ENCODE measurements around the gene PITPNC1.

PITPNC1 gene

DNA sequence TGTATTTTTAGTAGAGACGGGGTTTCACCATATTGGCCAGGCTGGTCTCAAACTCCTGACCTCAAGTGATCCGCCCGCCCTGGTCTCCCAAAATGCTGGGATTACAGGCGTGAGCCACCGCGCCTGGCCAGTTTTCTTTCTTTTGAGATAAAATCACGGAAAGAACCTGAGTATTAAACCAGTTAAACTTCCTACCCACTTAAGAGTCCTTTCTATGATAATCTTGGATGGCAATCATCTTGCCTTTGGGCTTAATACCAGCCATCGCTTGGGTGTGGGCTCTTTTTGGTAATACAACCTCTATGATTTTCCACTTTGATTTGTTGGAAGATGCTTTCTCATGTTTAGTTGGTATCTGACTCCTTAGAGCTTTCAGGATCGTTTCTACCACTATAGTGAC, 24.0 kb downstream of the PITPNC1 start:
- TF ChIP-seq, protein P1, sequence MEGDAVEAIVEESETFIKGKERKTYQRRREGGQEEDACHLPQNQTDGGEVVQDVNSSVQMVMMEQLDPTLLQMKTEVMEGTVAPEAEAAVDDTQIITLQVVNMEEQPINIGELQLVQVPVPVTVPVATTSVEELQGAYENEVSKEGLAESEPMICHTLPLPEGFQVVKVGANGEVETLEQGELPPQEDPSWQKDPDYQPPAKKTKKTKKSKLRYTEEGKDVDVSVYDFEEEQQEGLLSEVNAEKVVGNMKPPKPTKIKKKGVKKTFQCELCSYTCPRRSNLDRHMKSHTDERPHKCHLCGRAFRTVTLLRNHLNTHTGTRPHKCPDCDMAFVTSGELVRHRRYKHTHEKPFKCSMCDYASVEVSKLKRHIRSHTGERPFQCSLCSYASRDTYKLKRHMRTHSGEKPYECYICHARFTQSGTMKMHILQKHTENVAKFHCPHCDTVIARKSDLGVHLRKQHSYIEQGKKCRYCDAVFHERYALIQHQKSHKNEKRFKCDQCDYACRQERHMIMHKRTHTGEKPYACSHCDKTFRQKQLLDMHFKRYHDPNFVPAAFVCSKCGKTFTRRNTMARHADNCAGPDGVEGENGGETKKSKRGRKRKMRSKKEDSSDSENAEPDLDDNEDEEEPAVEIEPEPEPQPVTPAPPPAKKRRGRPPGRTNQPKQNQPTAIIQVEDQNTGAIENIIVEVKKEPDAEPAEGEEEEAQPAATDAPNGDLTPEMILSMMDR (IDR thresholded peaks at IDR 0.05) = no peak

DNA sequence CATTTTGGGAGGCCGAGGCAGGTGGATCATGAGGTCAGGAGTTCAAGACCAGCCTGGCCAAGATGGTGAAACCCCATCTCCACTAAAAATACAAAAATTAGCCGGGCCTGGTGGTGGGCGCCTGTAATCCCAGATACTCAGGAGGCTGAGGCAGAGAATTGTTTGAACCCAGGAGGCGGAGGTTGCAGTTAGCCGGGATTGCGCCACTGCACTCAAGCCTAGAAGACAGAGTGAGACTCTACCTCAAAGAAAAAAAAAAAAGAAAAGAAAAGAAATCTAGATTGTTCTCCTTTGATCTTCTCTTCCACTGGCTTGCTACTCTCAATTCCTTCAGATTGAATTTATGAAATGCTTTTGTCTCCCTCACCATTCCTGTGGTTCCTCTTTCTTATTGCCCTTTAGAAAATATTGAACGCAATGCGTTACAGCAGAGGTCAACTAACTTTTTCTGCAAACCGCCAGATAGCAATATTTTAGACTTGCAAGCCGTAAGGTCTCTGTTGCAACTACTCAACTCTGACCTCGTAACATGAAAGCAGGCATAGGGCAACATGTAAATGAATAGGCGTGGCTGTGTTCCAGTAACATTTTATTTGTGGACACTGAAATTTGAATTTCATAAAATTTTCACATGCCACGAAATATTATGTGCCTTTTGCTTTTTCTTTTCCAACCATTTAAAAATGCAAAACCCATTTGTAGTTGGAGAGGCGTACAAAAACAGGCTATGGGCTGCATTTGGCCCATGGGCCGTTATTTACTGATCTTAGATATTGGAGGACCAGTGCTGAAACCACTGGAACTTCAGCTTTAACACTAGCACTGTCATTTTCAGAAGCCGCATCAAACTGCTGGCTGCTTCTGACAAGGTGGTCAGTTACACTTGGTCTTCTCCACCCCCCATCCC, 24.8 kb downstream of the PITPNC1 start:
- TF ChIP-seq, protein P1 (IDR thresholded peaks at IDR 0.05) = no peak

- TF ChIP-seq, protein P1 (IDR thresholded peaks at IDR 0.05) = no peak
Observed at GRCh38 chr17:67403065-67403464, 26.0 kb downstream of the PITPNC1 start.

- TF ChIP-seq, protein P1 (IDR thresholded peaks at IDR 0.05) = no peak
Observed at GRCh38 chr17:67403483-67403882, 26.4 kb downstream of the PITPNC1 start.

- TF ChIP-seq, protein P1 (IDR thresholded peaks at IDR 0.05) = no peak
Observed at GRCh38 chr17:67411397-67411796, 34.3 kb downstream of the PITPNC1 start.

DNA sequence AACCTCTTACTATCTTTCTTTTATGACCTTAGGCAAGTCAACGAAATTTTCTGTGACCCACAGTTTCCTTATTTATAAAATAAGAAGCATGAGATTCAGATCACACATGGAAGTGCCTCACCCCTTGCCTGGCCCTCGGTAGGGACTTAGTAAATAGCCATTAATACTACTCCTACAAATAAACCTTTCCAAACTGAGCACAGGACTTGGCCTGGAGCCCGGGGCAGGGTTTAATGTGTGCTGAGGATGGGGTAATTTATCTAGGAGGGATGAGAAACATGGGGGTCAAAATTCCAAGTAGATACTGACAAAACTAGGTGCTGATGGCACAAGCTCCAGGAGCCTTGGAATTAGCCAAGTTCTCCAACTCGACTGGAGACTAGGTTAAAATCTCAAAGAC, 35.0 kb downstream of the PITPNC1 start:
- TF ChIP-seq, protein P1 (IDR thresholded peaks at IDR 0.05) = no peak

GRCh38 chr17:67412941-67413340, 35.9 kb downstream of the PITPNC1 start:
- TF ChIP-seq, protein P1 (IDR thresholded peaks at IDR 0.05) = no peak
